ENCODE measurements around the gene NUF2.

DNA sequence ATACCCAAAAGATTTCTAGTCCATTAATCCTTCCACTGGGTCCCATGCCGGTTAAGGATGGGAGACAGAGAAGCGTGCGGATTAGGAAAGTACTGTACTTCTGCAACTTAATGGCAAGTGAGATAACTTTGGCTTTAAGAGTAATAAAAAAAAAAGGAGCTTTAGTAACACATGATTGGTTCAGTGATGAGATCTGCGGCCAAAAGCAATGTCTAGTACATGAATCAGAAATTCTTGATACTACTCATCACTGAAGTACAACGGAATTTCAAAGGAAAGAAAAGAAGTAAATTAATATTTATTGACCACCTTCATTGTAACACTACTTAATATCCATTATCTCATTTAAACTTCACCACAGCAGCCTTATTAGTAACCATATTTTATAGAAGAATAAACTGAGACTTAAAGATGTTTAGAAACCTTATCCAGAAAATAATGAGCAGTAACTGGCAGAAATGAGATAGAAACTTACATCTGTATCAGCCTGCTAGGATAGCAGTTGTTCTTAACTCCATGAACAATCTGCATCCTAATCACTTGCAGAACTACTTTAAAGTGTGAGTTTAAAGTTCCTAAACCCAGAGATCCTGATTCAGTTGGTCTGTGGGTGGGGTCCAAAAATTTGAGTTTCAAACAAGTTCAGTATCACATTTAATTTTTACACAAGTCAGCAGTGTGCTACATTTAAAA lies 14.1 kb upstream of the NUF2 start:
- TF ChIP-seq, protein P1, sequence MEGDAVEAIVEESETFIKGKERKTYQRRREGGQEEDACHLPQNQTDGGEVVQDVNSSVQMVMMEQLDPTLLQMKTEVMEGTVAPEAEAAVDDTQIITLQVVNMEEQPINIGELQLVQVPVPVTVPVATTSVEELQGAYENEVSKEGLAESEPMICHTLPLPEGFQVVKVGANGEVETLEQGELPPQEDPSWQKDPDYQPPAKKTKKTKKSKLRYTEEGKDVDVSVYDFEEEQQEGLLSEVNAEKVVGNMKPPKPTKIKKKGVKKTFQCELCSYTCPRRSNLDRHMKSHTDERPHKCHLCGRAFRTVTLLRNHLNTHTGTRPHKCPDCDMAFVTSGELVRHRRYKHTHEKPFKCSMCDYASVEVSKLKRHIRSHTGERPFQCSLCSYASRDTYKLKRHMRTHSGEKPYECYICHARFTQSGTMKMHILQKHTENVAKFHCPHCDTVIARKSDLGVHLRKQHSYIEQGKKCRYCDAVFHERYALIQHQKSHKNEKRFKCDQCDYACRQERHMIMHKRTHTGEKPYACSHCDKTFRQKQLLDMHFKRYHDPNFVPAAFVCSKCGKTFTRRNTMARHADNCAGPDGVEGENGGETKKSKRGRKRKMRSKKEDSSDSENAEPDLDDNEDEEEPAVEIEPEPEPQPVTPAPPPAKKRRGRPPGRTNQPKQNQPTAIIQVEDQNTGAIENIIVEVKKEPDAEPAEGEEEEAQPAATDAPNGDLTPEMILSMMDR (IDR thresholded peaks at IDR 0.05) = no peak
- no peak for TF ChIP-seq POLR2A (IDR thresholded peaks at IDR 0.05)
